HG03039 (cell line): ENCODE results near the gene LPAR5.

ENCODE experiments used
- ATAC-seq: cut with Tn5 transposase; IDR thresholded peaks from one replicate; pipeline ENCODE4 v1.9.1; 2021; ENCODE audit warnings: mild to moderate bottlenecking, moderate library complexity; ENCODE audit not compliant: unreplicated experiment

The LPAR5 gene

DNA sequence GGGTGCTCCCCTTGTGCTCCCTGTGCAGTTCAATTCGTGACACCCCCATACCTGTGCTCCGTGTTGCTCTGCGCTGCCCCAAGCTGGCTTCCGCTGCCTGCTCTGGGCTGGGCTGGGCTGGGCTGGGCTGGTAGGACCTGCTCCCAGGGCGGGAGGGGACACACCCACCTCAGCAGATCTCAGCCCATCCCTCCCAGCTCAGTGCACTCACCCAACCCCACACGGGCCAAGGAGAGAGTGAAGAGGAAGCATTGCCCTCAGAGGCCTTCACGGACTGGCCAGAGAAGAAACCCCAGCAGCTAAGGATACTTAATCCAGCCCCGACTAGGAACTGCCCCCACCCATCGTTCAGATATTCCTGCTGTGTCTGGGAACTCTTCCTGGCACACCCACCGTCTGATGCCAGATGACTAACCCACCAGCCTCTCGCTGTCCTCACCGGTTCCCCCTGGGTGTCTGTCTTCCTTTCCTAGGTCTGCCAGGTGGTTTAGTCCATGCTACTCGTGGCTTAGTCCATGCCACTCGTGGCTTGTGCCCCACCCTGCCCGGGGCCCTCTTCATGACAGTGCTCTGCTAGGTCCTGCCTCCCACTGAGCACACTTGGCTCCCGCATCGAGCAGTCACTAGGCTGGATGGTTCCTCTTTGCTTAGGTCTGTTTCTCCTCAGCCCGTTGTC lies at the start of gene LPAR5:
Gene LPAR5 (minus strand): TSS at position 104 of the 676 bp plus-strand sequence. CDS start 14,711 bp downstream, outside the sequence.
- ATAC-seq, result no peak

DNA sequence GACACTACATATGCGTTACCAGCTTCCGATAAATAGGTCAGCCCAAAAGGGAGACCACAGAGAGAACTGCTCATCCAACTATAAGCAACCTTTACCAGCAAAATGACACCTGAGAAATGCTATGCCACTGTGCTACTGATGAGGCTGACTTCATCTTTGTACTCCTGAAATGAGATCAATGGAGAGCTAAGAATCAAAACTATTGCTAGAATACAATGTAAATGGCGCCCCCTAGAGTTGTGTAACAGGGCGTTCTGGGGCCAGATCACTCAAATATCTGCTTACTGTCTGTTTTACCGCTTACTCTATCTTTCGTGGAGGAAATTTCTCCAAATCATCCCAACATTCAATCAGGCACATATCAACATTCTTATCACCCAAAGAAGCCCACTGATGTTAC lies 48.9 kb upstream of the LPAR5 start:
- ATAC-seq, result no peak

DNA sequence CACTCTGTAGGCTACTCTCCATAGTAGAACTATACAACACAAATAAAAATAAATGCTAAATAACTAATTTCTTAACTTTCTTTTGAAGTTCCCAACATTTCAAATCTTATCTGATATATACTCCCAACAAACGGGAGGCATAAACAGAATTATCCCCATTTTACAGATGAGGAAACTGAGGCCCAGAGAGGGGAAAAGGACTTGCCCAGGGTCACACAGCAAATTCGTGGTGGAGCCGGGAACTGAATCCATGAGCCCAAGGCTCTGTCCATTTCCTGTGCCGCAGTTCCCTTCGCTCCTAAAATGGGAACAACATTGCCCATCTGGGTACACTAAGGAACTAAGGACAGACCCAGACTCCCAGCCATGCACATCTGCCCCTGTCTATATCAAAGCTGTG lies 41.2 kb upstream of the LPAR5 start:
- no peak for ATAC-seq

DNA sequence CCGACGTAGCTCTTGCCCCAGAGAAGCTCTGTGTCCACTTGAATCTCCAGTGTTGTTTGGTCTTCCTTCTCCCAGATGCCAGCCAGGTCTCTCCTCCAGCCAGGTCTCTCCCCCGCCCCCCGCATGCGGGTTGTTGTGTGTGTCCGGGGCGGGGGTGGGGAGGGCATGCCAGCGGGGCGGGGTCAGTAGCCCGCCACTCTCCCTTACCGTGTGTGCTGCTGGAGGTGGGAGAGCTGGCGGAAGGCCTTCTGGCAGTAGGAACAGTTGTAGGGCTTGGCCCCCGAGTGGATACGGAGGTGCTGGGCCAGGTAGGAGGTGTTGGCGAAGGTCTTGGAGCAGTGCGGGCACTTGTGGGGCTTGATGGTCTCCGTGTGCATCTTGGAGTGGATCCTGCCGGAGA lies 36.4 kb upstream of the LPAR5 start:
- ATAC-seq, result no peak

DNA sequence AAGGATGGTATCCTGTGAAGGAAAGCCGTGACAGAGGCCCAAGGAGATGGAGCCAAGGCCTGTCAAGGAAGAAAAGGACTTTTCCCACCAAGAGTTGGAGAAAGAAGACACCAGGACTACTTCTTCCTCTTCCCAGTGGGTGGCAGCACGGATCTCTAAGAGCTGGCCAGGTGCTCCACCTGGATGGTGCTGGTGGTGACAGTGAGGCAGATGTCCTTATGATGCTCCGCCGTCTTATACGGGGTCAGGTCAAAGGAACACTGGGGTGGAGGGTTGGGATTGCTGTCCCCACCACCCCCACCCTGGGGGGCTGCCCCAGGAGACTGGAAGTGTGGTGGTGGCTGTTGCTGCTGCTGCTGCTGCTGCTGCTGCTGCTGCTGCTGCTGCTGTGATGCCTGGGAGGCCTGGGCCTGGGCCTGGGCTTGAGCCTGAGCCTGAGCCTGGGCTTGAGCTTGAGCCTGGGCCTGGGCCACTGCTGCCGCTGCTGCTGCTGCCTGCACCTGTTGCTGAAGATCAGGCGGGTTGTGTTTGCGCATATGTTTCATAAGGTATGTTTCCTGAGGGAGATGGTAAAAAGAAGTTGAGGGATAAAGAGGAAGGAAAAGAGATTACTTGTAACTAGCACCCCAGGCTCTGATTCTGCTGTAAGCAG lies 31.9 kb upstream of the LPAR5 start:
- no peak for ATAC-seq

DNA sequence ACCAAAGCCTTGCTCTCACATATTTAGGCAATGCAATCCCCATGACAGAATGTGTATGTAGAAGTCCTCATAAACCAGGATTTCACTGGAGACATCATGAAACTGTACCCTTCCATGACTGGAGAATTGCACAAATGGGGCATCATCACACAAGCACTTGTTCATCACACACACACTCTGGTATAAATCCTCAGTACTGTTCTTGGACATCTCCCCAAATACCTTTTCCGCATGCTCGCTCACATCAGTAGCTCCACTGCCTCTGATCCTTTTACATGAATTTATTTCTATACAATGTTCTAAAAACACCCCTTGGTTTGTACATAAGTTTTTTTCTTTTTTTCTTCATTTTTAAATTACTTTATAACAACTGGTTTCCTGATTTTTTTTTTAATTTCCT lies 30.5 kb upstream of the LPAR5 start:
- ATAC-seq, result no peak

DNA sequence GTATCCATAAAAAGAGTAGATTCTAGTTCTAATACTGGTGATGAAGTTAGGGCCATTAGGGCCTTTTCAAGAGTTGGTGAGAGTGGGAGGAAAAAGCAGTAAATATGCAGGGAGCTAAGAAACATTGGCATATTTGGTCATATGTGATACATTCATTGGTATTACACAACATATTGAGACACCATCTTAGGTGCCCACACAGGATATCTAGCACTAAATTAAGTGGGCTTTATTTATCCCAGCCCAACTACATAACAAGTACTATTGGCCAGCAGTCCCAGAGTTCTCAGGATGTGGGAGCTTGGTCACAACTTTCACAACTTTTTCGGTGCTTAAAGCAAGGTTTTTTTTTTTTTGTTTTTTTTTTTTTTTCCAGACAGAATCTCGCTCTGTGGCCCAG lies 29.1 kb upstream of the LPAR5 start:
- ATAC-seq, result no peak

DNA sequence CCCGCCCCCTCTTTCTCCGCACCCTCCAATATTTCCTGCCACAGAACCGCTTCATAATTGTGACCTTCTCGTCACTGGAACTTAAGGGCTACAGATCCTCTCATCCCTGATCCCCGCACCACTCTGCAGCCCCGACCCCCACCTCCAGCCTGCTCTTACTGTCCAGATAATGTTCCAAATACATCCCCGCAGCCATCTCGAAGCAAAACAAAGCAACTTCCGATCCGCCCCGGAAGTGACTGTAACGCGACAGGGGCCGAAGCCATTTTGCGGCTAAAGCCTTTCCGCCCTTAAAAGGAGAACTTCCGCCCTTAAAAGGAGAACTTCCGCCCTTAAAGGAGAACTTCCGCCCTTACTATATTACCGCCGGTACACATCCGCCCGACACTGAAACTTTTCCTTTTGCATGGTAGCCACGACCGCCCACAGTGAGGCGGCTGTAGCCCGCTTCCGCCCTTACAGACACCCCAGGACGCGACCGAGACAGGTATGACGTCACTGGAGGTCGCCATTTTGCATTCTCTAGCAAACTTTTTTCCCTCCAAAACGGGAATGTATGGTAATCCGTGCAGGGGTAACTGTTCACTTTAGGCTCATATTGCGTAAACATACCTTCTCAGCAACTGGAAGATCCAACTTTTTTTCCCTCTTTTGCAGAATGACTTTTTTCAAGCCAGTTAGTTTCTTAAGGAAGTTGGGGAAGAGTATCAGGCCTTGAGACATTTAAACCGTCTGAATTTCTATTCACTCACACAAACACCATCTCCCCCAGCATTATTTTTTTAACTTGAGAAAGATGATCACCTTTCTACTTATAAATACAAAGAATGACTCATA lies 27.4 kb upstream of the LPAR5 start, which contains the start of gene ING4:
Gene ING4 (minus strand): TSS at position 214 of the 837 bp plus-strand sequence. CDS start 18 bp downstream, at position 196.
- peak; percentile 92 for ATAC-seq

DNA sequence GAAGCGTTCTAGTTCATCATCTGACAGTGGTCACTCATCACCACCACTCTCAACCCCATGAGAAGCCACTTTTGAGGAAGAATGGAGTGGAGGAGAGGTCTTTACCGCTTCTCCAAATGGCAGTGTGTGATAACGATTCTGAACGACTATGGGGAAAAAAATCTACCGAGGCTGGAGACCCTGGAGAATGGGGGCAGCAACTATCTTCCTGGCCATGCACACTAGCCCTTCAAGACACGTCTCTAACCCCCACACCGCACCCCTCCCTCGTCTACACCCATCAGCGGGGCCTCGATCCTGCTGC lies 26.8 kb upstream of the LPAR5 start:
- ATAC-seq, result no peak

DNA sequence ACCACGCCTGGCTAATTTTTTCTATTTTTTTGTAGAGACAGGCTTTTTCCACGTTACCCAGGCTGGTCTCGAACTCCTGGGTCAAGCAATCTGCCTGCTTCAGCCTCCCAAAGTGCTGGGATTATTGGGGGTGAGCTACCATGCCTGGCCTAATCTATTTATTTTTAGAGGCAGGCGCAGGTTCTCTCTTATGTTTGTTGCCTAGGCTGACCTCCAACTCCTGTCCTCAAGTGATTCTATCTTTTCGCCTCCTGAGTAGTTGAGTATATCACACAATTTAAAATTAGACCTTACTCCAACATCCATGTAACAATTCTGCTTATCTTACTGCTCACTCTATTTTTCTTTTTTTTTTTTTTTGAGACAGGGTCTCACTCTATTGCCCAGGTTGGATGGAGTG lies 18.2 kb upstream of the LPAR5 start:
- ATAC-seq, result no peak

DNA sequence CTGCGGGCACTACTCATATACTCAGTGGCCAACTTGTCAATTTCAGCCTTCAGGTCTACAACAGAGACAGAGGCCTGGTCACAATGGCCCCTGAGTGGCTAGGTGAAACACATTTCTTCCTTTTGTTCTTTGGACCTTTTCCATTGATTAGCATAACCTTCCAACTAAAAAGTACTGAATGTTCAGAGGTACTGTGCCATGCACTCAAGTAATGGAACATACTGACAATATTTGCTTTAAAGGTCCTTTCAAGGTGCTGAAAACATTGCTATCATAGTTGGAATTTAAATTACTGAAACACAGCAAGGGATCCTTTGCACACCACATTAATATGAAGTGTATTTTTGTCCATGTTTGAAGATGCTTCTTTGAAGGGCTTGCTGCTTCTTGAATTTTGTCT lies 17.6 kb upstream of the LPAR5 start:
- no peak for ATAC-seq

DNA sequence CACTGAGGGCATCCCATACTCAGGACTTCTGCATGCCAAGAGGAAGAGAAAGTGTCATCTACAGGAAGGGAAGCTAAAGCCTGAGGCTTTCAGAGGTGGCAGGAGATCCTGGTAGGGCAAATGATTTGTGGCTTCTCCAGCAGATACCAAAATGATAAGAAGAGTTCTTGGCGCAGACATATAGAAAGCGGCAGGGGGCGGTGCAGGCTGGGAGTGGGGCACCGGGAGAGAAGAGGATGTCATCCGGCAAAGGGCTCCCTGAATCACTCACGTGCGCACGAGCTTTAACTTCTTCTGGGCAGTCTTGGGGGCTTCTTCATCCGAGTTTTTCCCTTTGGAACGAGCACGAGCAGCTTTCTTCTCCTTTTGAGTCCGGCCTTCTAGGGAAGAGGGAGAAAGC lies 16.6 kb upstream of the LPAR5 start:
- no peak for ATAC-seq

DNA sequence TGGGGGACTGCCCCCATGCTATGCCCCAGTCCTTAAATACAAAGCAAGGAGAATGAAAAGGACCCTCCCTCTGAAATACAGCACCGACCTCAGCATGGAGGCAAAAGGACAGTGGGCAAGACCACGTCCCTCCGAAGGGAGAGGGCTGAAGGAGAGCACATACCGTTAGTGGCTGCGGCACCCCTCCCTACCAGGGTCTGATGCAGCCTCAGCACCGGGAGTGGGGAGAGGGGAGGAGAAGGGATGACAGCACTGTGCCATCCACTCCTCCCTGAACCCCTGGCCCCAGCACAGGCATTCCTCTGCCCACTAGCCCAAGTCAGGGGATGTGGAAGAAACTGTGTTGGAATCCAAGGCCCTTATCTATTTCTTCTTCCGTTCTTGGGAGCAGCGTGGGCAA lies 15.1 kb upstream of the LPAR5 start:
- no peak for ATAC-seq

DNA sequence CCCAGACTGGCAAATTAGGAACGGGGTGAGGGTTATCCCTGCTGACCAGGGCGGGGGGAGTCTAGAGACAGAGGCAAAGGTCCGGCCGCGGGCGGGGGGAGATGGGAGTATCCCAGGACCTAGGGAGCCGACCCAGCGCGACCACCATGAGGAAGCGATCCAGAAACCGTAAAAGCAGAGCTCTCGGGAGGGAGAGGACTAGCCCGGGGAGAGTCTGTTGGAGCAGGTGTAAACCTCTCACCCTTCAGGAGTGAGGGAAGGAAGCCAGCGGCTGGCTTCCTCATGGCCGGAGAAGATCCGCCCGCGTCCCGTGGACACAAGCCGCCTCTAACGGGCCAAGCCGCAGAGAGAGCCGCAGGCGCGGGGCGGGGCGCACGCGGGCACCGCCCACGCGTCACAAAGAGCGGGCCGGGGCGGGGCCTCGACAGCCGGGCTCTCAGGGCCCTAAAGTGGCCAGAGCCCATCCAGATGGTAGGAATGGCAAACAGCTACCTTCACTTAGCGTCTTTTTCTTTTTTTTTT lies 11.4 kb upstream of the LPAR5 start, which contains the start of gene ACRBP:
Gene ACRBP (minus strand): TSS at position 350 of the 522 bp plus-strand sequence. CDS start 66 bp downstream, at position 284.
- ATAC-seq, result no peak

DNA sequence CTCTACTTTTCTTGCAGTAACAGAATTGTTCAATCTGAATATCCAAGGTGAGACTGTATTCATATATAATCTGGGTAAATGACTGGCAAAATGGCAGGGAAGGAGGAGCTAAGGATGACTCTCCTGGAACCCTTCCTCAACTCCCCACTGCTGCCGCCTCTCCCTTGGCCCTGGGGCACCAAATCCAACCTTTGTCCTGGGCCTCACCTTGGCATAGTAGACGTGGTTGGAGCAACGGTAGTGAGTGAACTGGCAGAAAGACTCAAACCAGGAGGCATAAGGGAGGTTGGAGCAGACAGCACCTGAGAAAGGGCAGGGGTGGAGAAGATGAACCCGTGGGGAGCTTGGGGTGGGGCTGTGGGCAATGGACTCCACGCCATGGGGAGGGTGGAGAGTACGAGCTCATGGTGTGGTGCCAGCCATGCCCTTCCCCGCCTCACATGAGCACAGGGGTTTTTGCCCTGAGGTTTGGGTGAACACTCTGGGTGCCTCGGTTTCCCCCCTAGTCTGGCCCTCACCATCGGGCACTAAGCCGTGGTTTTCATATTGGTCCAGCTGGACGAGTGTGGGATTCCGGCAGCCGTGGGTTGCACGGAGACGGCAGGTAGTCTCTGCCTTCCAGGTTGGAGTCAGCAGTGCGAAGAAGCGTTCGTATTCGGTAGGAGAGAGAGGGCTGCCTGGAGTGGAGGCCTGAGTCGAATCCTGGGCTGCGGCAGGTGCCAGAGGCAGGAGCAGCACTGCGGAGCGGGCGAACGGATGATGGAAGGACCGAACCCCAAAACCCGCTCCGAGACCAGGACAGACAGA lies 10.7 kb upstream of the LPAR5 start:
- no peak for ATAC-seq

DNA sequence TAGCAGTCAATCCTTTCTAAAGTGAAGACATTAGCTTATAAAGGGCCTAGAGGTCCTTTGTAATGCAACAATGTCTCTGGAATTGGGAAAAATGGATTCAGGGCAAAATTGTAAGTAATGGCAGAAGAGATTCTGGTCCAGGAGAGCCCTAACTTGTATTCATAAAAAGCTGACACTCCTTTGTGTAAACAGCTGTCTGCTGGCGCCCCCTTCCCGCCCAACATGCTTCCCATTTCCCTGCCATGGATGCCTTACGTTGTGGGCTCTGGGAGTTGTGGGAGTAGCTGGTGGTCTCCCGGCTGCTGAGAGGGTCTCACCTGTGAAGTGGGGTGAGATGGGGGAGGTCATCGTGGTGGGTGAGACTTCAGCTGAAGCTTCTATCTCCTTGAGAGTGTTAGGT lies 9.1 kb upstream of the LPAR5 start:
- no peak for ATAC-seq

DNA sequence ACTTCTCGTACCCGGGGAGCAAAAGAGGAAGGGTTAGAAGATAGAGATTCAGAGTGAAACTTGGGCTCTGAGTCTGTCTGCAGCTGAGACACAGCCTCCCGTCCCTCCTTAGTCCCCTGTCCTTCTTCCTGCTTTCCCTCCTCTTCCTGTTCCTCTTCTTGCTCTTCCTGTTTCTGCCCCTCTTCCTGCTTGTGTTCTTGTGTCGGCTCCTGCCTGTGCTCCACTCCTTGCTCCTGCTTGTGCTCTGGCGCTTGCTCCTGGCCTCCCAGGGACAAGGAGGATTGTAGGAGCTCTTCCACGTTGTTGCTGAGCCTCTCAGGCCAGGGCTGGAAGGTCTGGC lies 8.5 kb upstream of the LPAR5 start:
- ATAC-seq, result no peak

DNA sequence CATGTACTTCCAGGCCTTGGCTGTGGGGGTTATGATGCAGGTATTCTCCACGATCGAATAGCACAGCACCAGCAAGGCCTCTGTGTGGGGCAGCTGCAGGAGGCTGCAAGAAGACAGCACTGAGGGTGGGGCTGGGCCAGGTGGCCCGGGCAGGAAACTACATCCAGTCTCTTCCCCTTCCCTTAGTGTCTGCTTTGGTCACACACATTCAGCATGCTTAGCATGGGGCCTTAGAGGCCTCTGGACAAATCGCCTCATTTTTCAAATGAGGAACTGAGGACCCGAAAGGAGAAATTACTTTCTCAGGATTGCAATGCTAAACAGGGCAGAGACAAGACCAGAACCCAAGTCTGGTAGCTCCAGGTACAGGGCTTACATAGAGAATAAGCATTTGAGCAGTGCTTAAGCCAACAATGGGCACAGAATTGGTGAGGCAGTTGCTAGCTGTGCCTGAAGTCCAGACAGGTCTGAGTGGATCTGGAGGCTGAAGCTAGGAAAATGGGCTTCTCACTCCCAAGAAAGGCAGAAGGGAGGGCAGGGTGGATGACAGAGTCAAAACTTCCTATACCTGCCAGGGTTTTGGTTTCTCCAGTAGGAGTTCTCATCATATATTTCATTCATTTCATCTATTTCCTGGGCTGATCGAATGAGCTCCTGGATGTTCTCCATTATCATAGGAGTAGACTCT lies 8.0 kb upstream of the LPAR5 start:
- no peak for ATAC-seq

DNA sequence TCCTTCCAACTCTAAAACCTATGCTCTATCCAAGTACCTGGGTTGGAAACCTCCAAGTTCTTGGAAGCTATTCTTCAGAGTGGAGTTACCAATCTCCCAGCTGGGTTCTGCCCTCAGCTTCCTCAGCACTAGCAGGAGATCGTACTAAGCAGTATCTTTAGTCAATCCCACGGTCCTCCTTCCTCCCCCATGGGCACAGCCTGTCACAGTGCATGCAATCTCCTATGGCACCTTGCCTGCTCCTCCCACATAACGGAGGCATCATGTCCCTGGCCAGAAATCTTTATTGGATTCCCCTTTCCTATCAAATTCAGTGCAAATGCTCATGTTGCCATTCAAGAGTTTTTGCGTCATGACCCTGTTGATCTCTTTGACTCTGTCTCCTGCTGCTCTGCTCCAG lies 5.4 kb upstream of the LPAR5 start:
- ATAC-seq, result no peak

DNA sequence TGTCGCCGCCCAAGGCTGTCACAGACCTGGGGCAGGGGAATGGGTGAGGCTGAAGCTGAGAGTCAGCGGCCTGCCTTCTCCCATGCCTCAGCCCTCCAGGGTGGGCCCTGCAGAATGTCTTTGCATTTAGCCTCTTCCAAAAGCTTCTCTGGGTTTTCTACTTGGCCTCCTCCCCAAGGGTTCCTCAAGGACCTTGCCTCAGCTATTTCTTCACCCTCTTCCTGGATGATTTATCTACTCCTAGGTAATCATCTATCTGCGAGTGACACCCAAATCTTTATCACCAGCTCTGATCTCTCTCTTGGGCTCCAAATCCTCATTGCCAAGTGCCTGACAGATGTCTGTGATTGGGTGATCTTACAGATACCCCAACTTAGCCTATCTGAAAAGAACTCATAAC lies 4.7 kb upstream of the LPAR5 start:
- ATAC-seq, result no peak
